Measurements from ENCODE around the gene JPT1. TPM values are rescaled to one million over a fixed set of nuclear protein-coding genes. Genes with fewer than 3 reads are reported as not detected.

The JPT1 gene
- total RNA-seq, 1 donor from 2014 or later = 282 TPM

DNA sequence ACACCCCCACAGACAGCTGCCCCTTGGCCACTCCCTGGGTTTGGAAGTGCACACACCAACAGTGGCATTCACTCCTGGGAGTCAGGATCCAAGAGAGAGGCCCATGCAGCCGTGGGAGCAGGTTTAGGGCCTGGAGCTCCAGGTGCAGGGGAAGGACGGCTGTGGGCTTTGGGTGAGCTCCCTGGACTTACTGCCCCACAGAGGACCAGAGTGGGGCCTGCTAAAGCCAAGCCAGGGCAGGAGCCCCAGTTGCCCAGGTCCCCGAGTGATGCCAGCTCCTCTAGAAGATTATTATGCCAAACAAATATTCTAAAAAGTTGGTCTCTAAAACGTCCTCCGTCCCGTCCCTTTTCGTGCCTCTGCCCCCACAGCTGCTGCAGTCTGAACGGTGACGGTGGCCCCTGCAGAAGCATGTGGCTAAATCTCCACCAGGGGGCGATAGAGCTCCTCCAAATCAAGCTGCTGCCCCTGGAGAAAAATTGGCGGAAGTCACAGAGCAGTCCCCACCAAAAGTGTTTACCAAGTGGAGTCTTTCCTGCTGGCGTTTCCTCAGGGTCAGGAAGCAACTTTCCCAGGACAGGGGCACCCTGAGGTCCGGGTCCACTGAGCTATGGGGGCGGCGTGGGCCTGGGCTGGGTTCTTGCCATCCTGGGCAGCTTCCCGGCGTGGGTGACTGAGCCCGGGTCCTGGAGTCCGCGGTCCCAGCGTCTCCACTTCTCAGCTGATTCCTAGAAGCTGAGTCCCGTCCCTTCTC lies 40.3 kb downstream of the JPT1 start:
- Histone ChIP-seq H3K4me1 (ENCODE audit: insufficient read depth, low read length) (peaks cover 24% of the 10 kb centered on the region), H3K9ac (ENCODE audit: low read length) (peak overlapping the region; percentile 76), H2AFZ (ENCODE audit: low read depth, low read length) (peak overlapping the region; percentile 95), H3K27ac (ENCODE audit: low read depth, low read length) (peak overlapping the region; percentile 49), H3K27me3 (ENCODE audit: insufficient read depth, low read length) (peaks cover under 1% of the 10 kb centered on the region), H3K79me2 (ENCODE audit: insufficient read depth, low read length) (peaks cover 7% of the 10 kb centered on the region), H3K4me2 (ENCODE audit: low read length) (peak overlapping the region; percentile 93), H3K4me3 (ENCODE audit: insufficient read depth, low read depth, low read length) (peak overlapping the region; percentile 59), H3K9me3 (ENCODE audit: insufficient read depth, low read depth, low read length) (no peaks in the 10 kb centered on the region), H4K20me1 (ENCODE audit: insufficient read depth, low read length) (peaks cover 6% of the 10 kb centered on the region), H3K36me3 (ENCODE audit: insufficient read depth, low read length) (no peaks in the 10 kb centered on the region)
- Mint-ChIP-seq H3K4me3 (ENCODE audit: unreplicated experiment) (no peak overlapping the region), H3K4me1 (ENCODE audit: low read depth, unreplicated experiment) (peaks cover 9% of the 10 kb centered on the region), H3K36me3 (ENCODE audit: low read depth, unreplicated experiment) (peaks cover 7% of the 10 kb centered on the region), H3K27me3 (ENCODE audit: low read depth, unreplicated experiment) (no peaks in the 10 kb centered on the region), H3K27ac (ENCODE audit: unreplicated experiment) (no peak overlapping the region), H3K9me3 (ENCODE audit: unreplicated experiment) (peaks cover 2% of the 10 kb centered on the region)
- no peak for FAIRE-seq
- peak; percentile 66 for DNase-seq (ENCODE audit: low read depth)
- TF ChIP-seq CTCF (IDR thresholded peaks at IDR 0.05; ENCODE audit: insufficient read depth, low read depth, low read length) (peak; percentile 85), EZH2 (IDR thresholded peaks at IDR 0.05; ENCODE audit: insufficient read depth, low read length) (no peak)

DNA sequence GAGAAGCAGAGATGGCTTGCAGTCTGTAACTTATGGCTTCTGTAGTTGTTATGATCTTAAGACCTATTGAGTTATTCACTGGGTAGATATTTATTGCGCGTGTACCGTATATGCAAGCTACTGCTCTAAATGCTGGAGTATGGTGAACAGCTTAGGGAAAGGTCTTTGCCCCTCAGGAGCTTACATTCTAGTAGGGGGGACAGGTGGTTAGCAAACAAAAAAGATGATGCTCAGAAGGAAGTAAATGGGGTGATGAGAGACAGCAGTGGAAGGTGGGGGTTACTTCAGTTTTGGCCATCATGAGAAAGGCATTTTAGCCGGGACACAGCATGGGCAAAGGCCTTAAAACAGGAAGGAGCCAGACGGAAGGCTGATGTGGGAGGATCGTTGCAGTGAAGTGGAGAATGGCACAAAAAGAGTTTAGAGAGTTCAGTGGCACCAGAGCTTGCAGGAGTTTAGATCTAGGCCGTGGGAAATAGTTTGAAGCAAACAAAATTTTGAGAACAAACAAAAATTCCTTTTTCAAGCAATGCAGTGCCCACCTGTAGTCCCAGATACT lies 42.5 kb downstream of the JPT1 start:
- no peak overlapping the region for H3K4me2 ChIP-seq (ENCODE audit: low read length)
- H3K36me3 Mint-ChIP-seq (ENCODE audit: low read depth, unreplicated experiment) = peaks cover 7% of the 10 kb centered on the region
- FAIRE-seq = no peak
- H3K9me3 Mint-ChIP-seq (ENCODE audit: unreplicated experiment) = peaks cover 2% of the 10 kb centered on the region
- peaks cover 9% of the 10 kb centered on the region for H3K4me1 Mint-ChIP-seq (ENCODE audit: low read depth, unreplicated experiment)
- TF ChIP-seq EZH2 (IDR thresholded peaks at IDR 0.05; ENCODE audit: insufficient read depth, low read length) = no peak
- no peak for TF ChIP-seq CTCF (IDR thresholded peaks at IDR 0.05; ENCODE audit: insufficient read depth, low read depth, low read length)
- no peak overlapping the region for H3K9ac ChIP-seq (ENCODE audit: low read length)
- peaks cover 6% of the 10 kb centered on the region for H3K27me3 Mint-ChIP-seq (ENCODE audit: low read depth, unreplicated experiment)
- H2AFZ ChIP-seq (ENCODE audit: low read depth, low read length) = no peak overlapping the region
- H3K36me3 ChIP-seq (ENCODE audit: insufficient read depth, low read length) = no peaks in the 10 kb centered on the region
- H3K4me3 ChIP-seq (ENCODE audit: insufficient read depth, low read depth, low read length) = no peak overlapping the region
- no peak for DNase-seq (ENCODE audit: low read depth)
- H3K9me3 ChIP-seq (ENCODE audit: insufficient read depth, low read depth, low read length) = no peaks in the 10 kb centered on the region
- peaks cover 26% of the 10 kb centered on the region for H3K4me1 ChIP-seq (ENCODE audit: insufficient read depth, low read length)
- peaks cover 3% of the 10 kb centered on the region for H3K27me3 ChIP-seq (ENCODE audit: insufficient read depth, low read length)
- H3K27ac Mint-ChIP-seq (ENCODE audit: unreplicated experiment) = peak overlapping the region; percentile 80
- peaks cover 6% of the 10 kb centered on the region for H4K20me1 ChIP-seq (ENCODE audit: insufficient read depth, low read length)
- no peak overlapping the region for H3K27ac ChIP-seq (ENCODE audit: low read depth, low read length)
- peaks cover 7% of the 10 kb centered on the region for H3K79me2 ChIP-seq (ENCODE audit: insufficient read depth, low read length)
- H3K4me3 Mint-ChIP-seq (ENCODE audit: unreplicated experiment) = peak overlapping the region; percentile 74
